ENCODE data around the gene UGT2B17. TPM values are rescaled to one million over a fixed set of nuclear protein-coding genes. Genes with fewer than 3 reads are reported as not detected.

Gene UGT2B17
- total RNA-seq, 1 donor from 2014 or later, result not detected

DNA sequence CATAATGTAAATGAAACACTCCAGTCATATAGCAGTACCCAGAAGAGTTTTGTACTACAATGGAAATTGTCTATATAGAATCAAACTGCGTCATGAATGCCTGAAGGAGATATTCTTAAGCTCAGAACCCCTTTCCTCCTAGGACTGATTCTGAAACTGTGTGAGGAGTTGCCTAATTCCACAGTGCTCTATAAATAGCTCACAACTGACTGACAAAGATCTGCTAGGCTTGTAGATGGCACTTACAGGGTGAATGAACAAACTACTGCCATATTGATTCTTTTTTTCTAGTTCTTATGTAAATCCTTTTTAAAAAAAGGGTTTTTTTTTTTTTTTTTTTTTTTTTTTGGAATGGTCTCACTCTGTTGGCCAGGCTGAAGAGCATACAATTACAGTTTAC, 30.1 kb upstream of the UGT2B17 start:
- TF ChIP-seq, protein P1, sequence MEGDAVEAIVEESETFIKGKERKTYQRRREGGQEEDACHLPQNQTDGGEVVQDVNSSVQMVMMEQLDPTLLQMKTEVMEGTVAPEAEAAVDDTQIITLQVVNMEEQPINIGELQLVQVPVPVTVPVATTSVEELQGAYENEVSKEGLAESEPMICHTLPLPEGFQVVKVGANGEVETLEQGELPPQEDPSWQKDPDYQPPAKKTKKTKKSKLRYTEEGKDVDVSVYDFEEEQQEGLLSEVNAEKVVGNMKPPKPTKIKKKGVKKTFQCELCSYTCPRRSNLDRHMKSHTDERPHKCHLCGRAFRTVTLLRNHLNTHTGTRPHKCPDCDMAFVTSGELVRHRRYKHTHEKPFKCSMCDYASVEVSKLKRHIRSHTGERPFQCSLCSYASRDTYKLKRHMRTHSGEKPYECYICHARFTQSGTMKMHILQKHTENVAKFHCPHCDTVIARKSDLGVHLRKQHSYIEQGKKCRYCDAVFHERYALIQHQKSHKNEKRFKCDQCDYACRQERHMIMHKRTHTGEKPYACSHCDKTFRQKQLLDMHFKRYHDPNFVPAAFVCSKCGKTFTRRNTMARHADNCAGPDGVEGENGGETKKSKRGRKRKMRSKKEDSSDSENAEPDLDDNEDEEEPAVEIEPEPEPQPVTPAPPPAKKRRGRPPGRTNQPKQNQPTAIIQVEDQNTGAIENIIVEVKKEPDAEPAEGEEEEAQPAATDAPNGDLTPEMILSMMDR (IDR thresholded peaks at IDR 0.05), result no peak
- H3K4me3 ChIP-seq, result no peak overlapping the region
- H3K9me3 ChIP-seq, result no peaks in the 10 kb centered on the region
- intact Hi-C loops (cut with DNase I), result no loop called here
- no peak overlapping the region for H3K27ac ChIP-seq
- no peaks in the 10 kb centered on the region for H3K4me1 ChIP-seq
- DNase-seq (ENCODE audit: low spot score in 2 of 2), result no peak
- no peaks in the 10 kb centered on the region for H3K27me3 ChIP-seq
- H3K36me3 ChIP-seq, result no peaks in the 10 kb centered on the region

DNA sequence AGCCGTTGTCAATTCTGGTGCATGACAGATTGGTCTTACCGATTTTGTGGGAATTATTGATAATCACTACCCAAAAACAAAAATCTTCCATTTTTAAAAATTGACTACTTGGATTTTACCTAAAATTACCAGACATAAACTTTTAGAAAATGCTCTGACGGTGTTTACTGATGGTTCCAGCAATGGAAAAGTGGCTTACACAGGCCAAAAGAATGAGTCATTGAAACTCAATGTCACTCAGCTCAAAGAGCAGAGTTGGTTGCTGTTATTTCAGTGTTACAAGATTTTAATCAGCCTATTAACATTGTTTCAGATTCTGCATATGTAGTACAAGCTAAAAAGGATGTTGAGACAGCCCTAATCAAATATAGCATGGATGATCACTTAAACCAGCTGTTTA, 23.0 kb upstream of the UGT2B17 start:
- no peaks in the 10 kb centered on the region for H3K27me3 ChIP-seq
- no peak for DNase-seq (ENCODE audit: low spot score in 2 of 2)
- H3K9me3 ChIP-seq, result no peaks in the 10 kb centered on the region
- intact Hi-C loops (cut with DNase I), result no loop called here
- H3K27ac ChIP-seq, result no peak overlapping the region
- H3K4me3 ChIP-seq, result no peak overlapping the region
- TF ChIP-seq, protein P1 (IDR thresholded peaks at IDR 0.05), result no peak
- no peaks in the 10 kb centered on the region for H3K36me3 ChIP-seq
- H3K4me1 ChIP-seq, result no peaks in the 10 kb centered on the region

DNA sequence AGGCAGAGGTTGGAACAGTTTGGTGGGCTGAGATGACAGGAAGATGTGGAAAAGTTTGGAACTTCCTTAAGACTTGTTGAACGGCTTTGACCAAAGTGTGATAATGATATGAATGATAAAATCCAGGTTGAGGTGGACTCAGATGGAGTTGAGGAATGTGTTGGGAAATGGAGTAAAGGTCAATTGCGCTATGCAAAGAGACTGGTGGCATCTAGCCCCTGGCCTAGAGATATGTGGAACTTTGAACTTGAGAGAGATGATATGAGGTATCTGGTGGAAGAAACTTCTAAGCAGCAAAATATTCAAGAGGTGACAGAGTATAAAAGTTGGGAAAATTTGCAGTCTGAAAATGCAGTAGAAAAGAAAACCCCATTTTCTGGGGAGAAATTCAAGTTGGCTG, 21.4 kb upstream of the UGT2B17 start:
- DNase-seq (ENCODE audit: low spot score in 2 of 2), result no peak
- Histone ChIP-seq H3K36me3 (no peaks in the 10 kb centered on the region), H3K27ac (no peak overlapping the region), H3K4me3 (no peak overlapping the region), H3K9me3 (no peaks in the 10 kb centered on the region), H3K27me3 (no peaks in the 10 kb centered on the region), H3K4me1 (no peaks in the 10 kb centered on the region)
- intact Hi-C loops (cut with DNase I), result no loop called here
- TF ChIP-seq, protein P1 (IDR thresholded peaks at IDR 0.05), result no peak

DNA sequence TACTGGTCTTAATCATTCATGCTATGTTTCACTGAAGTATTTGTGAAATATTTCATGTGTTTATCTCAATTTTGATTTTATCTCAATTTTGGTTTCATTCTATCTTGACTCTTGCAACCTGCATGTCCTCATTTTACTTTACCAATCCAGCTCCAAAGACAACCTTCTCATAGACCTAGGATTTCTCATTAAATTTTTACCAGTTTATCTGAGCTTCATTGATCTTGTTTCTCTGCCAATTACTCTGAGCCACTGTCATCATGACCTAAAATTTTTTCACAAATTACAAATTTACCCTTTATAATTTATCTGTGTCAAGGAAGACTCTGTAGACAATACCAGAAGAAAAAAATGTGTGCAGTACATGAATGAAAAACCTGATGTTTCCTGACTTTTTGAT, 18.6 kb upstream of the UGT2B17 start:
- DNase-seq (ENCODE audit: low spot score in 2 of 2), result no peak
- H3K9me3 ChIP-seq, result no peaks in the 10 kb centered on the region

DNA sequence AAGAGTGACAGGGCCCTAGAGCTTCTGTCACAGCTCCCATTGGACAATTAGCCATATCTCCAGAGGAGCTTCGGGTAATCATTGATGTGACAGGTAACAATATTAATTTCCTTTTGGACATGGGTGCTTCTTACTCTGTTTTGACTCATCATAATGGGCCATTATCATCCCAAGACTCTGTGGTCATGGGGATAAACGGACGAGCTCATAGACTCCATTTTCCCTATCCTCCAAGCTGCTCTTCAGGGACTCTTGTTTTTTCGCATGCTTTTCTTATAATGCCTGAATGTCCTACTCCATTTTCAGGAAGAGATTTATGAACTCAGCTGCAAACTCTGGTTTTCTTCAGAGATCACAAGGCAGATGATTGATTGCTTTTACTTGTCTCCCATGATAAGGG, 17.0 kb upstream of the UGT2B17 start:
- intact Hi-C loops (cut with DNase I), result no loop called here
- TF ChIP-seq, protein P1 (IDR thresholded peaks at IDR 0.05), result no peak

More for the DNA sequence above, 18.6 kb upstream of the UGT2B17 start:
- Histone ChIP-seq H3K27me3 (no peaks in the 10 kb centered on the region), H3K4me3 (no peak overlapping the region), H3K36me3 (no peaks in the 10 kb centered on the region), H3K27ac (no peak overlapping the region), H3K4me1 (no peaks in the 10 kb centered on the region)
- TF ChIP-seq, protein P1 (IDR thresholded peaks at IDR 0.05), result no peak
- intact Hi-C loops (cut with DNase I), result no loop called here

DNA sequence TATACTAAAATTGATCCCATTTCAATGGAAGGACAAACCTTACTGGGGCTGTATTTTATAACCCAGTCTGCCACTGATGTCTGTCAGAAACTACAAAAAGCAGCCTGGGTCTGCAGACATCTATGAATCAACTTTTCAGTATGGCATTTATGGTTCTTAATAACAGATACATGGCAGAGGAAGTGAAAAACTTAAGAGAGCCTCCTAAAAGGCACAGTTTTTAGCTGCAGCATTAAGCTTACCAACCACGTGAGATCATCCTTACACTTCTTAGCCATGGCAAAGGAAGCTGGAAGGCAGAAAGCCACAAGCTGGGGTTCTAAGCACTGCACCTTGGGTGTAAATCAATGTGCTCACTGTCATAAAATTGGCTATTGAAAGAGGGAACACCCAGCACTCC, 16.6 kb upstream of the UGT2B17 start:
- no peak for DNase-seq (ENCODE audit: low spot score in 2 of 2)
- intact Hi-C loops (cut with DNase I), result no loop called here
- H3K9me3 ChIP-seq, result no peaks in the 10 kb centered on the region
- no peak overlapping the region for H3K4me3 ChIP-seq
- H3K27ac ChIP-seq, result no peak overlapping the region
- no peaks in the 10 kb centered on the region for H3K27me3 ChIP-seq
- TF ChIP-seq, protein P1 (IDR thresholded peaks at IDR 0.05), result no peak
- H3K36me3 ChIP-seq, result no peaks in the 10 kb centered on the region
- H3K4me1 ChIP-seq, result no peaks in the 10 kb centered on the region

More for the DNA sequence above, 17.0 kb upstream of the UGT2B17 start:
- H3K27ac ChIP-seq, result no peak overlapping the region
- H3K27me3 ChIP-seq, result no peaks in the 10 kb centered on the region
- no peak overlapping the region for H3K4me3 ChIP-seq
- no peaks in the 10 kb centered on the region for H3K36me3 ChIP-seq
- DNase-seq (ENCODE audit: low spot score in 2 of 2), result no peak
- H3K4me1 ChIP-seq, result no peaks in the 10 kb centered on the region
- H3K9me3 ChIP-seq, result no peaks in the 10 kb centered on the region
